Thyroid gland (tissue), 4 donors: Measurements from ENCODE around the gene LCN12. TPM values are rescaled to one million over a fixed set of nuclear protein-coding genes. Genes with fewer than 3 reads are reported as not detected.

ENCODE experiments used
- DNase-seq, 2 donors: peaks; one replicate each; pipeline ENCODE4 v3.0.0-alpha.2; 2019
- H3K27ac ChIP-seq, 3 donors: fragments of 200-600 bp; sonication (generic); 1 replicate in 2 of 3; 2 replicates in 1 of 3; pipeline ENCODE4 v1.5.1; 2016 to 2019; ENCODE audit warnings: mild to moderate bottlenecking in 1 of 3, moderate library complexity in 1 of 3
- H3K27me3 ChIP-seq: fragments of 200-600 bp; sonication (generic); one replicate; pipeline ENCODE4 v1.5.1; 2019
- H3K36me3 ChIP-seq, 2 donors: fragments of 200-600 bp; sonication (generic); one replicate each; pipeline ENCODE4 v1.5.1; 2016 to 2019
- H3K4me1 ChIP-seq, 2 donors: fragments of 200-600 bp; sonication (generic); one replicate each; pipeline ENCODE4 v1.5.1; 2017 to 2019
- H3K4me3 ChIP-seq, 3 donors: fragments of 200-600 bp; sonication (generic); replicated peaks in 1 of 3; 1 replicate in 2 of 3; 2 replicates in 1 of 3; pipeline ENCODE4 v1.5.1; 2016; ENCODE audit warnings: mild to moderate bottlenecking in 1 of 3
- H3K9me3 ChIP-seq: fragments of 200-600 bp; sonication (generic); one replicate; pipeline ENCODE4 v1.5.1; 2017
- CTCF ChIP-seq, 6 experiments: fragments of 200-600 bp in 3 of 6; fragments of 450-650 bp in 3 of 6; sonication (generic) in 3 of 6; IDR thresholded peaks; one replicate each; pipeline ENCODE4 v1.5.1; 2016 to 2019; ENCODE audit warnings: antibody characterized with exemption in 6 of 6, mild to moderate bottlenecking in 2 of 6, inconsistent platforms in 1 of 6, moderate library complexity in 1 of 6
- POLR2A ChIP-seq, 2 donors: fragments of 450-650 bp; IDR thresholded peaks; one replicate each; pipeline ENCODE4 v1.6.1; 2017; ENCODE audit warnings: antibody characterized with exemption in 2 of 2, mild to moderate bottlenecking in 2 of 2, moderate library complexity in 1 of 2
- WGBS, 2 donors: methylation state at CpG; one replicate each; pipeline ENCODE4 v1.1.5; 2017; 5-methylcytosine and 5-hydroxymethylcytosine counted together
- intact Hi-C: fragments of 100-400 bp; cut with DNase I; formaldehyde crosslinking; loops from one replicate; pipeline ENCODE4 v1.15.1; 2023
- total RNA-seq, 4 donors: library from RNA; depleted of rRNA; stranded (reverse); fragments of >200 nt; gene quantifications; one replicate each; pipeline ENCODE4 v1.2.3, GENCODE V29; 2016

Gene LCN12, protein sequence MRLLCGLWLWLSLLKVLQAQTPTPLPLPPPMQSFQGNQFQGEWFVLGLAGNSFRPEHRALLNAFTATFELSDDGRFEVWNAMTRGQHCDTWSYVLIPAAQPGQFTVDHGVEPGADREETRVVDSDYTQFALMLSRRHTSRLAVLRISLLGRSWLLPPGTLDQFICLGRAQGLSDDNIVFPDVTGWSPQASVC
- total RNA-seq: 10 to 100 TPM; 24.3 to 85.0 (median 54.0) TPM

DNA sequence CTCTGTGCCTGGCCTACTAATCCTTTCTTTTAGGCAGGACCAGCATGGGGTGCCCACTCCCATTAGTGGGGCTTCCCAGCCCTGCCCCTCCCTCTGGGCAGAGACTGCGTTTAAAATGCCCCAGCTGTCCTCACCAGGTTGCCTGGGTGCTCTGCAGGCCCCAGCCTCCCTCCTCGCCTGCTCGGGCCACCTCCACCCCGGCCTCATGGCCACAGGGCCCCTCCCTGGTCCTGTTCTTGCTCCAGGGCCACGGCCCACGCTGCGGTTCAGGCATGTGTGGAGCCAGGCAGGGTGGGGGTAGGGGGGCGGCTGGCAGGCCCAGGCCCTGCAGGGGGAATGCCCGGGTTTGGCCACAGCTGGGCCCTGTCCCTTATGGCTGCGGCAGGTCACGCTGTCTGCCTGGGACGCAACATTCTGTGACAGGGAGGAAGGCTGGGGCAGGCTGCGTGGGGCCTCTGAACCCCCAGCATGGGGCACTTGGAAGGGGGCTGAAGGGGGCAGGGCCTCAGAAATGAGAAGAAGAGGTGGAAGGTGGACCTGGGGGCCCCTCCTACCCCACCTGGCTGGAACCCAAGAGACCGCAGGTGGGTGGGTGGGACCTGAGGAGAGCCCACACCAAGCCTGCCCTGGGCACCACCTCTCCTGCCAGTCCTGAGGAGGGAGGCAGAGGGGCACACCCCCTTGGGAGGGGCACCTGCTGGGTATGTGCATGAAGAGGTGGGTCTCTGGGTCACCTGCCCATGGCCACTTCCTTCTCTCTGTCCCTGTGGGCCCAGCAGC lies at the start of gene LCN12:
LCN12 (plus strand) TSS at position 733 of the 780 bp plus-strand sequence. CDS start 55 bp downstream, outside the sequence.
- Histone ChIP-seq H3K27ac (peak within 1 kb of the TSS; percentile 78 to 96 (median 95)), H3K27me3 (no peaks in the 10 kb centered on the region), H3K36me3 (no peaks in the 10 kb centered on the region), H3K9me3 (no peaks in the 10 kb centered on the region), H3K4me3 (peak within 1 kb of the TSS in 1 of 3 donors; percentile 23), H3K4me1 (peaks cover 52 to 66% of the 10 kb centered on the region in 2 donors)
- DNase-seq: peak; percentile 89 to 94
- TF ChIP-seq CTCF (IDR thresholded peaks at IDR 0.05) (no peak), POLR2A (IDR thresholded peaks at IDR 0.05) (peak in 1 of 2 donors; percentile 76)
- intact Hi-C loops: loop anchor here (5.0 kb wide), 1 partner anchor 46 kb away; the partner anchor contains the start of gene CLIC3
- WGBS, 2 donors: 34 to 44% methylated on average over 5 to 14 of the region's 14 CpGs

GRCh38 chr9:136903041-136903554 lies 49.0 kb upstream of the LCN12 start:
- Histone ChIP-seq H3K4me1 (peaks cover 38 to 41% of the 10 kb centered on the region in 2 donors), H3K4me3 (no peak overlapping the region), H3K27ac (peak overlapping the region; percentile 87 to 97 (median 94)), H3K9me3 (no peaks in the 10 kb centered on the region), H3K36me3 (peaks cover 0 to 10% of the 10 kb centered on the region in 2 donors), H3K27me3 (no peaks in the 10 kb centered on the region)
- no peak for TF ChIP-seq POLR2A (IDR thresholded peaks at IDR 0.05)
- TF ChIP-seq CTCF (IDR thresholded peaks at IDR 0.05): no peak
- intact Hi-C loops: no loop called here
- peak; percentile 75 for DNase-seq
- WGBS, 2 donors: 40% methylated on average over 11 to 12 of the region's 12 CpGs

- Histone ChIP-seq H3K9me3 (no peaks in the 10 kb centered on the region), H3K4me1 (peaks cover 25 to 29% of the 10 kb centered on the region in 2 donors), H3K4me3 (no peak overlapping the region), H3K36me3 (peaks cover 0 to 12% of the 10 kb centered on the region in 2 donors), H3K27ac (no peak overlapping the region), H3K27me3 (no peaks in the 10 kb centered on the region)
- WGBS, 2 donors: 77 to 81% methylated on average over 4 of the region's 4 CpGs
- no peak for DNase-seq
- TF ChIP-seq CTCF (IDR thresholded peaks at IDR 0.05) (no peak), POLR2A (IDR thresholded peaks at IDR 0.05) (no peak)
- intact Hi-C loops: no loop called here
These were observed 45.8 kb upstream of the LCN12 start for GRCh38 chr9:136906266-136906665.

DNA sequence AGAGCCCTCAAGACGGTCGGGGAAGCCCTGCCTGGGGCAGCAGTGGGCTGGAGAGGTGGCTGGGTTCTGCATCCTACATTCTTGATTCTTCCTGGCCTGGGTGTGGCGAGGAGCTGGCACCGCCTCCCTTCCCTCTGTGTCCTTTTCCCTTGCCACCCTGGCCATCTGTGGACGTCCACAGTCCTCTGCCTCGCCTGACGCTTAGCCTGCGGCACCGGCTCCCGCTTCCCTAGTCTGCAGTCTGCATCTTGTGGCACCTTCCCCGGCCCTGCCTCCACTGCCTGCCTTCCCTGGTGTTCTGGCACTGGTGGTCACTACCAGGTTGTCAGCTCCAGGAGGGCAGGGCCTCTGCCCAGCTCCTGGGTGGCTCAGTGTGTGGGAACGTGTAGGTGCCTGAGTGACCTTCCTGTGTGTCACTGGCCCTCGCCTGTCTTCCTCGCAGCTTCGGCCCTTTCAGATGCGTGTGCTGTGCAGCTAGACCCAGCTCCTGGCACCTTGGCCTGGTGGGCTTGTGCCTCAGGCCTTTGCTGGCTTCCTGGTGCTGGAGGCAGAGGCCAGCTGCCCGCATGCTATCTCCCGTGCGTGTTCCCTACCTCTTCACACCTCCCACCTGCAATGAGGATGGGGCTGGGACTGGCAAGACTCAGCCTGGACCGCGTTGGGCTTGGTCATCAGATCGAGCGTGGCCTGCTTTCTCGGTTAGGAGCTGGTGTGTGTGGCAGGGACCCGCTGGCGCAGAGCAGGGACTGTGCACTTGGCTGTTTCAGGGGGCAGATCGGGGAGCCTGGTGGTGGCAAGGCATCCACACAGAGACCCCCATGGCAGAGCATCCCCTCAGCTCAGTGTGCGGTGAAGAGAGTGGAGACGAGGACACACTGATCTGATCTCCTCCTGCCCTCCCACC lies 44.8 kb upstream of the LCN12 start:
- Histone ChIP-seq H3K4me1 (peaks cover 15 to 19% of the 10 kb centered on the region in 2 donors), H3K27ac (no peak overlapping the region), H3K4me3 (no peak overlapping the region), H3K36me3 (peaks cover 0 to 12% of the 10 kb centered on the region in 2 donors), H3K27me3 (no peaks in the 10 kb centered on the region), H3K9me3 (no peaks in the 10 kb centered on the region)
- TF ChIP-seq POLR2A (IDR thresholded peaks at IDR 0.05) (no peak), CTCF (IDR thresholded peaks at IDR 0.05) (no peak)
- intact Hi-C loops: no loop called here
- DNase-seq: no peak
- 96 to 100% methylated on average over 22 to 28 of the region's 29 CpGs for WGBS, 2 donors
